H1 (cell line): ENCODE results near the gene FAM221B. TPM values are rescaled to one million over a fixed set of nuclear protein-coding genes. Genes with fewer than 3 reads are reported as not detected.

Source experiments
- CTCF ChIA-PET: fragments of 300-600 bp; sonication (Branson Sonifier 250); formaldehyde crosslinking; loops from one replicate; lab custom pipeline; 2021; ENCODE audit not compliant: partially characterized antibody; lab: Charles Lee
- POLR2A ChIA-PET: fragments of 300-600 bp; sonication (Branson Sonifier 250); formaldehyde crosslinking; loops from one replicate; lab custom pipeline; 2021; ENCODE audit warnings: inconsistent platforms; ENCODE audit not compliant: partially characterized antibody; lab: Charles Lee
- DNase-seq, 2 experiments: peaks; one replicate each; pipeline versions ENCODE4 v3.0.0 to v3.0.0-alpha.2; 2010 to 2022; ENCODE audit warnings: low spot score in 2 of 2, low read depth in 1 of 2, mixed read lengths in 1 of 2
- FAIRE-seq: peaks from 2 replicates; lab custom pipeline; 2011; peaks lifted over from hg19 to GRCh38; lab: Jason Lieb, UNC
- H2AFZ ChIP-seq: 2 replicates; pipeline ENCODE4 v1.8.1; 2012; ENCODE audit warnings: low read length, inconsistent platforms
- H2AK5ac ChIP-seq: 2 replicates; pipeline ENCODE4 v1.6.1; 2013; ENCODE audit warnings: low read depth, low read length
- H2BK120ac ChIP-seq: replicated peaks from 2 replicates; pipeline ENCODE3; 2013; ENCODE audit warnings: low read depth, low read length, inconsistent platforms
- H2BK12ac ChIP-seq: 2 replicates; pipeline ENCODE4 v1.6.1; 2013; ENCODE audit warnings: low read depth, low read length
- H2BK15ac ChIP-seq: 2 replicates; pipeline ENCODE4 v1.6.1; 2013; ENCODE audit warnings: low read length
- H2BK20ac ChIP-seq: 2 replicates; pipeline ENCODE4 v1.6.1; 2013; ENCODE audit warnings: low read length
- H2BK5ac ChIP-seq: 2 replicates; pipeline ENCODE4 v1.6.1; 2013; ENCODE audit warnings: low read depth, low read length
- H3K14ac ChIP-seq: 2 replicates; pipeline ENCODE4 v1.6.1; 2013; ENCODE audit warnings: inconsistent platforms; ENCODE audit not compliant: insufficient read length
- H3K18ac ChIP-seq: 2 replicates; pipeline ENCODE4 v1.6.1; 2013; ENCODE audit warnings: low read length; ENCODE audit errors: extremely low read depth
- H3K23ac ChIP-seq: 2 replicates; pipeline ENCODE4 v1.6.1; 2013; ENCODE audit warnings: inconsistent platforms; ENCODE audit not compliant: insufficient read length
- H3K23me2 ChIP-seq: 2 replicates; pipeline ENCODE4 v1.6.1; 2013; ENCODE audit warnings: low read depth, low read length
- H3K27ac ChIP-seq: 2 replicates; pipeline ENCODE4 v1.6.1; 2011; ENCODE audit warnings: low read depth, low read length, inconsistent platforms
- H3K27me3 ChIP-seq, 4 experiments: replicated peaks in 1 of 4; 1 replicate in 1 of 4; 2 replicates in 3 of 4; pipeline versions ENCODE4 v1.6.1 to v1.8.1; 2011 to 2013; ENCODE audit warnings: low read length in 3 of 4, mild to moderate bottlenecking in 3 of 4, inconsistent platforms in 2 of 4, mixed read lengths in 2 of 4, moderate library complexity in 1 of 4; ENCODE audit not compliant: control insufficient read depth in 3 of 4, insufficient read depth in 3 of 4; ENCODE audit errors: extremely low read depth in 1 of 4
- H3K36me3 ChIP-seq, 4 experiments: 2 replicates each; pipeline versions ENCODE4 v1.6.1 to v1.8.1; 2011 to 2013; ENCODE audit warnings: mild to moderate bottlenecking in 4 of 4, low read length in 3 of 4, moderate library complexity in 2 of 4, control low read depth in 1 of 4, inconsistent platforms in 1 of 4; ENCODE audit not compliant: insufficient read depth in 4 of 4, control insufficient read depth in 2 of 4
- H3K4ac ChIP-seq: replicated peaks from 2 replicates; pipeline ENCODE3; 2013; ENCODE audit warnings: low read length, low read depth, mixed read lengths, inconsistent platforms; ENCODE audit not compliant: insufficient read length
- H3K4me1 ChIP-seq, 4 experiments: replicated peaks in 1 of 4; 1 replicate in 1 of 4; 2 replicates in 3 of 4; pipeline versions ENCODE4 v1.6.1 to v1.8.1; 2011 to 2013; ENCODE audit warnings: low read length in 3 of 4, inconsistent platforms in 2 of 4, mixed read lengths in 1 of 4; ENCODE audit not compliant: insufficient read depth in 4 of 4, control insufficient read depth in 3 of 4
- H3K4me2 ChIP-seq, 2 experiments: 2 replicates each; pipeline versions ENCODE4 v1.6.1 to v1.8.1; 2011 to 2013; ENCODE audit warnings: low read depth in 2 of 2, low read length in 2 of 2, control low read depth in 1 of 2, inconsistent platforms in 1 of 2, mild to moderate bottlenecking in 1 of 2; ENCODE audit not compliant: insufficient read depth in 1 of 2
- H3K4me3 ChIP-seq, 4 experiments: fragments of 200-600, 300-600 bp in 1 of 4; sonication (generic), shearing (Covaris generic), sonication (Bioruptor Twin) in 1 of 4; 2 replicates each; pipeline versions ENCODE4 v1.5.1 to v1.8.1; 2011 to 2016; ENCODE audit warnings: low read length in 4 of 4, low read depth in 3 of 4, control low read depth in 2 of 4, inconsistent platforms in 2 of 4, mild to moderate bottlenecking in 2 of 4, mixed read lengths in 1 of 4, moderate library complexity in 1 of 4; ENCODE audit not compliant: insufficient read depth in 2 of 4; ENCODE audit errors: extremely low read depth in 1 of 4
- H3K56ac ChIP-seq: replicated peaks from 2 replicates; pipeline ENCODE3; 2013; ENCODE audit warnings: low read depth, mild to moderate bottlenecking, mixed read lengths, low read length, inconsistent platforms; ENCODE audit not compliant: insufficient read length
- H3K79me1 ChIP-seq: 2 replicates; pipeline ENCODE4 v1.6.1; 2013; ENCODE audit warnings: low read depth, low read length, control low read depth
- H3K79me2 ChIP-seq, 2 experiments: 2 replicates each; pipeline versions ENCODE4 v1.6.1 to v1.8.1; 2012 to 2013; ENCODE audit warnings: low read length in 2 of 2, mild to moderate bottlenecking in 2 of 2, inconsistent platforms in 1 of 2; ENCODE audit not compliant: insufficient read depth in 2 of 2, control insufficient read depth in 1 of 2
- H3K9ac ChIP-seq, 4 experiments: replicated peaks in 1 of 4; 1 replicate in 1 of 4; 2 replicates in 3 of 4; pipeline versions ENCODE4 v1.6.1 to v1.8.1; 2011 to 2013; ENCODE audit warnings: low read depth in 3 of 4, low read length in 3 of 4, control low read depth in 2 of 4, mild to moderate bottlenecking in 2 of 4, moderate library complexity in 2 of 4, inconsistent platforms in 1 of 4; ENCODE audit errors: extremely low read depth in 1 of 4
- H3K9me3 ChIP-seq, 2 experiments: 2 replicates each; pipeline versions ENCODE4 v1.6.1 to v1.8.1; 2012 to 2013; ENCODE audit warnings: mild to moderate bottlenecking in 2 of 2, moderate library complexity in 2 of 2, control low read depth in 1 of 2, inconsistent platforms in 1 of 2, low read depth in 1 of 2, low read length in 1 of 2, mixed read lengths in 1 of 2; ENCODE audit not compliant: insufficient read depth in 2 of 2
- H4K20me1 ChIP-seq, 2 experiments: replicated peaks in 1 of 2; 2 replicates each; pipeline versions ENCODE3 to v1.8.1; 2011 to 2013; ENCODE audit warnings: inconsistent platforms in 2 of 2, low read length in 2 of 2, mild to moderate bottlenecking in 1 of 2; ENCODE audit not compliant: insufficient read depth in 2 of 2, control insufficient read depth in 1 of 2
- H4K5ac ChIP-seq: 2 replicates; pipeline ENCODE4 v1.6.1; 2013; ENCODE audit warnings: low read length, low read depth, mixed read lengths, inconsistent platforms; ENCODE audit not compliant: insufficient read length
- H4K8ac ChIP-seq: 2 replicates; pipeline ENCODE4 v1.8.0; 2013; ENCODE audit warnings: mild to moderate bottlenecking, moderate library complexity, low read length, inconsistent platforms; ENCODE audit not compliant: insufficient read depth; ENCODE audit errors: extremely low read depth
- H4K91ac ChIP-seq: replicated peaks from 2 replicates; pipeline ENCODE3; 2013; ENCODE audit warnings: low read length, mixed read lengths, inconsistent platforms; ENCODE audit not compliant: insufficient read length
- BCL11A ChIP-seq, 2 experiments: IDR thresholded peaks; one replicate each; pipeline ENCODE4 v1.6.1; 2011; ENCODE audit warnings: low read depth in 2 of 2, low read length in 2 of 2, mild to moderate bottlenecking in 2 of 2
- CEBPB ChIP-seq: IDR thresholded peaks from 2 replicates; pipeline ENCODE4 v1.6.1; 2012; ENCODE audit warnings: low read depth, low read length
- EZH2 ChIP-seq: fragments of 200-600 bp; sonication (generic); IDR thresholded peaks from 2 replicates; pipeline ENCODE4 v1.7.1; 2012; ENCODE audit warnings: low read depth, mild to moderate bottlenecking, moderate library complexity, low read length, inconsistent platforms; ENCODE audit not compliant: severe bottlenecking
- GTF2F1 ChIP-seq: IDR thresholded peaks from 2 replicates; pipeline ENCODE4 v1.6.1; 2012; ENCODE audit warnings: low read depth, low read length, improper control_type of control experiment, borderline replicate concordance
- HDAC6 ChIP-seq: IDR thresholded peaks from one replicate; pipeline ENCODE4 v1.7.1; 2012; ENCODE audit warnings: low read depth, mild to moderate bottlenecking, inconsistent platforms, low read length, moderate library complexity
- JUND ChIP-seq: IDR thresholded peaks from 2 replicates; pipeline ENCODE4 v1.6.1; 2011; ENCODE audit warnings: mild to moderate bottlenecking, improper control_type of control experiment, low read length
- NANOG ChIP-seq: IDR thresholded peaks from 2 replicates; pipeline ENCODE4 v1.6.1; 2011; ENCODE audit warnings: low read length, low read depth, mild to moderate bottlenecking, inconsistent platforms; ENCODE audit not compliant: insufficient read depth, poor library complexity, severe bottlenecking
- RAD21 ChIP-seq, 2 experiments: IDR thresholded peaks in 1 of 2; conservative IDR thresholded peaks in 1 of 2; 2 replicates each; pipeline ENCODE4 v1.6.1; 2011; ENCODE audit warnings: low read depth in 2 of 2, low read length in 2 of 2, improper control_type of control experiment in 1 of 2, inconsistent platforms in 1 of 2, mild to moderate bottlenecking in 1 of 2, moderate library complexity in 1 of 2
- SIRT6 ChIP-seq: IDR thresholded peaks from one replicate; pipeline ENCODE4 v1.7.1; 2012; ENCODE audit warnings: low read length, inconsistent platforms
- TAF7 ChIP-seq: optimal IDR thresholded peaks from 2 replicates; pipeline ENCODE3; 2011; ENCODE audit warnings: low read depth, mild to moderate bottlenecking, inconsistent platforms, low read length, moderate library complexity, borderline replicate concordance
- ZNF274 ChIP-seq: IDR thresholded peaks from 2 replicates; pipeline ENCODE4 v1.7.0; 2012; ENCODE audit warnings: low read length, borderline replicate concordance; ENCODE audit errors: extremely low read depth
- WGBS, 2 experiments: shearing (Covaris generic) in 1 of 2; methylation state at CpG; one replicate each; pipeline versions ENCODE4 v1.1.6 to v1.1.7; 2013 to 2015; ENCODE audit warnings: low lambda C conversion rate in 2 of 2, mixed read lengths in 2 of 2, inconsistent platforms in 1 of 2, low coverage in 1 of 2, missing lambda C conversion rate in 1 of 2; ENCODE audit not compliant: insufficient replicate concordance in 2 of 2, insufficient coverage in 1 of 2, insufficient read length in 1 of 2; ENCODE audit errors: extremely low coverage in 1 of 2, missing lambda C conversion rate in 1 of 2; 5-methylcytosine and 5-hydroxymethylcytosine counted together
- polyA plus RNA-seq, 7 experiments: library from polyadenylated mRNA; depleted of rRNA in 3 of 7; stranded (reverse) in 5 of 7; unstranded in 2 of 7; fragments of >200 nt in 5 of 7; fragments of 200-250 nt in 2 of 7; gene quantifications; 1 replicate in 5 of 7; 2 replicates in 1 of 7; 4 replicates in 1 of 7; pipeline versions ENCODE4 v1.2.1 to v1.2.3, GENCODE V29; 2011 to 2013; ENCODE audit warnings: missing spikeins in 2 of 7, mixed read lengths in 2 of 7
- total RNA-seq: library from RNA; stranded (reverse); fragmentation: NEBNext Ultra II Directional; extraction: Animal tissue kit (Norgen Biotek cat#: 25700); gene quantifications from 2 replicates; pipeline ENCODE4 v1.2.1, GENCODE V29; 2021
- TF ChIP-seq, protein P1 (sequence below): IDR thresholded peaks from 2 replicates; pipeline ENCODE4 v1.6.1; 2011; ENCODE audit warnings: low read length, improper control_type of control experiment

Gene FAM221B
- total and polyA plus RNA-seq, 2 of the 8 experiments (the other 6 are each of a cell fraction or from before 2014, with no cell fraction given) = not detected

- Histone ChIP-seq H2BK12ac (no peak overlapping the region), H3K36me3 (no peaks in the 10 kb centered on the region), H4K5ac (no peak overlapping the region), H2BK120ac (no peak overlapping the region), H3K14ac (no peak overlapping the region), H3K27me3 (peaks cover 0 to 2% (median 0%) of the 10 kb centered on the region in 4 experiments; a peak in 1 of 7 replicates), H3K9ac (no peak overlapping the region), H2BK5ac (no peak overlapping the region), H2BK20ac (no peak overlapping the region), H2BK15ac (no peak overlapping the region), H3K4me3 (no peak overlapping the region), H3K9me3 (no peaks in the 10 kb centered on the region), H3K79me2 (no peaks in the 10 kb centered on the region), H2AFZ (no peak overlapping the region), H3K79me1 (no peaks in the 10 kb centered on the region), H4K8ac (no peak overlapping the region), H3K4me2 (no peak overlapping the region), H4K91ac (no peak overlapping the region), H3K23ac (no peak overlapping the region), H3K4ac (no peak overlapping the region), H2AK5ac (no peak overlapping the region), H3K23me2 (no peaks in the 10 kb centered on the region; the same call in 1 of the 2 replicates), H4K20me1 (peaks cover 0 to 2% of the 10 kb centered on the region in 2 experiments), H3K27ac (no peak overlapping the region), H3K18ac (no peak overlapping the region), H3K56ac (no peak overlapping the region), H3K4me1 (no peaks in the 10 kb centered on the region)
- ChIA-PET CTCF (interaction anchor here (1.1 to 5.3 kb wide), 7 partner anchors 9 to 40 kb away, joined by 3 to 25 read pairs (median 5); no protein-coding TSS in a partner anchor), POLR2A (interaction anchor here (0.9 to 7.4 kb wide), 2 partner anchors 16 to 51 kb away, joined by 3 to 43 read pairs; partner anchors contain the start of gene SPAG8)
- DNase-seq (no peak), FAIRE-seq (no peak)
- WGBS, 2 experiments = 85% methylated on average over 4 of the region's 4 CpGs; no CpG with 5 or more reads in 1 of the 2 experiments
- TF ChIP-seq HDAC6 (no peak), CEBPB (no peak), GTF2F1 (no peak), EZH2 (no peak), ZNF274 (no peak), NANOG (no peak), RAD21 (IDR thresholded peaks at IDR 0.05 in 1 of 2, conservative IDR thresholded peaks at IDR 0.05 in 1 of 2; ENCODE audit: low read depth in 2 of 2, low read length in 2 of 2) (no peak), BCL11A (IDR thresholded peaks at IDR 0.05; ENCODE audit: low read depth in 2 of 2, low read length in 2 of 2) (no peak), TAF7 (no peak), JUND (no peak), SIRT6 (no peak)
- TF ChIP-seq, protein P1, sequence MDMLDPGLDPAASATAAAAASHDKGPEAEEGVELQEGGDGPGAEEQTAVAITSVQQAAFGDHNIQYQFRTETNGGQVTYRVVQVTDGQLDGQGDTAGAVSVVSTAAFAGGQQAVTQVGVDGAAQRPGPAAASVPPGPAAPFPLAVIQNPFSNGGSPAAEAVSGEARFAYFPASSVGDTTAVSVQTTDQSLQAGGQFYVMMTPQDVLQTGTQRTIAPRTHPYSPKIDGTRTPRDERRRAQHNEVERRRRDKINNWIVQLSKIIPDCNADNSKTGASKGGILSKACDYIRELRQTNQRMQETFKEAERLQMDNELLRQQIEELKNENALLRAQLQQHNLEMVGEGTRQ = no peak
Observed at GRCh38 chr9:35862328-35862727, 33.8 kb upstream of the FAM221B start.
